ENCODE measurements around the gene GRK7. TPM values are rescaled to one million over a fixed set of nuclear protein-coding genes. Genes with fewer than 3 reads are reported as not detected.

The GRK7 gene
- 0.98 TPM for total RNA-seq

GRCh38 chr3:141763088-141763750 is at the start of gene GRK7:
Gene GRK7, plus strand, starts transcription at chr3:141763408. Its CDS starts 14,877 bp downstream, at chr3:141778285.
- Histone ChIP-seq H3K4me3 (no peak within 1 kb of the TSS), H3K4me1 (no peaks in the 10 kb centered on the region), H3K27ac (no peak within 1 kb of the TSS), H3K27me3 (no peaks in the 10 kb centered on the region), H3K9me3 (no peaks in the 10 kb centered on the region), H3K36me3 (no peaks in the 10 kb centered on the region)
- DNase-seq (ENCODE audit: extremely low spot score in 2 of 2), result no peak
- intact Hi-C loops (cut with DNase I), result no loop called here
- TF ChIP-seq POLR2AphosphoS5 (IDR thresholded peaks at IDR 0.05; ENCODE audit: insufficient read depth in 1 of 2, low read depth in 1 of 2) (no peak), POLR2A (IDR thresholded peaks at IDR 0.05) (no peak), CTCF (IDR thresholded peaks at IDR 0.05) (no peak)

- no peaks in the 10 kb centered on the region for H3K9me3 ChIP-seq
- no peak overlapping the region for H3K27ac ChIP-seq
- intact Hi-C loops (cut with DNase I), result no loop called here
- TF ChIP-seq POLR2A (IDR thresholded peaks at IDR 0.05) (no peak), CTCF (IDR thresholded peaks at IDR 0.05) (no peak), POLR2AphosphoS5 (IDR thresholded peaks at IDR 0.05; ENCODE audit: insufficient read depth in 1 of 2, low read depth in 1 of 2) (no peak)
- H3K4me3 ChIP-seq, result no peak overlapping the region
- H3K36me3 ChIP-seq, result no peaks in the 10 kb centered on the region
- H3K4me1 ChIP-seq, result no peaks in the 10 kb centered on the region
- no peaks in the 10 kb centered on the region for H3K27me3 ChIP-seq
- DNase-seq (ENCODE audit: extremely low spot score in 2 of 2), result no peak
These were observed 48.5 kb upstream of the GRK7 start for GRCh38 chr3:141714671-141715070.

GRCh38 chr3:141722081-141722480 is 41.1 kb upstream of the GRK7 start:
- intact Hi-C loops (cut with DNase I), result no loop called here
- Histone ChIP-seq H3K27ac (no peak overlapping the region), H3K4me3 (no peak overlapping the region), H3K4me1 (no peaks in the 10 kb centered on the region), H3K36me3 (no peaks in the 10 kb centered on the region), H3K9me3 (no peaks in the 10 kb centered on the region), H3K27me3 (no peaks in the 10 kb centered on the region)
- TF ChIP-seq POLR2A (IDR thresholded peaks at IDR 0.05) (no peak), POLR2AphosphoS5 (IDR thresholded peaks at IDR 0.05; ENCODE audit: insufficient read depth in 1 of 2, low read depth in 1 of 2) (no peak), CTCF (IDR thresholded peaks at IDR 0.05) (no peak)
- DNase-seq (ENCODE audit: extremely low spot score in 2 of 2), result no peak

- H3K36me3 ChIP-seq, result no peaks in the 10 kb centered on the region
- no peak for TF ChIP-seq POLR2A (IDR thresholded peaks at IDR 0.05)
- TF ChIP-seq POLR2AphosphoS5 (IDR thresholded peaks at IDR 0.05; ENCODE audit: insufficient read depth in 1 of 2, low read depth in 1 of 2), result no peak
- no peak for TF ChIP-seq CTCF (IDR thresholded peaks at IDR 0.05)
- H3K4me3 ChIP-seq, result no peak overlapping the region
- no peaks in the 10 kb centered on the region for H3K9me3 ChIP-seq
- no peaks in the 10 kb centered on the region for H3K27me3 ChIP-seq
- DNase-seq (ENCODE audit: extremely low spot score in 2 of 2), result no peak
- H3K4me1 ChIP-seq, result no peaks in the 10 kb centered on the region
- intact Hi-C loops (cut with DNase I), result no loop called here
- H3K27ac ChIP-seq, result no peak overlapping the region
These were observed 40.6 kb upstream of the GRK7 start for GRCh38 chr3:141722648-141723047.

GRCh38 chr3:141723255-141723654 is 40.0 kb upstream of the GRK7 start:
- no peak for TF ChIP-seq POLR2AphosphoS5 (IDR thresholded peaks at IDR 0.05; ENCODE audit: insufficient read depth in 1 of 2, low read depth in 1 of 2)
- no peak for TF ChIP-seq CTCF (IDR thresholded peaks at IDR 0.05)
- no peak for TF ChIP-seq POLR2A (IDR thresholded peaks at IDR 0.05)
- intact Hi-C loops (cut with DNase I), result no loop called here

More at GRCh38 chr3:141723255-141723654, 40.0 kb upstream of the GRK7 start:
- H3K4me1 ChIP-seq, result no peaks in the 10 kb centered on the region
- no peak for DNase-seq (ENCODE audit: extremely low spot score in 2 of 2)
- H3K27me3 ChIP-seq, result no peaks in the 10 kb centered on the region
- no peaks in the 10 kb centered on the region for H3K36me3 ChIP-seq
- H3K9me3 ChIP-seq, result no peaks in the 10 kb centered on the region
- H3K4me3 ChIP-seq, result no peak overlapping the region
- H3K27ac ChIP-seq, result no peak overlapping the region

Data from vagina (tissue), 2 donors.